Panc1 (cell line): ENCODE measurements around the gene FILIP1. TPM values are rescaled to one million over a fixed set of nuclear protein-coding genes. Genes with fewer than 3 reads are reported as not detected.
"Not testable (repeated sequence)": the region's sequence is repeated elsewhere in the genome, so short reads cannot be mapped to it uniquely, and the experiment has no call there.

Source experiments
- ATAC-seq: fragments of 200-7000 bp; cut with Tn5 transposase; 2 replicates; pipeline ENCODE4 v1.9.1; 2020; ENCODE audit warnings: mild to moderate bottlenecking, moderate library complexity
- BruUV-seq: library from RNA; stranded (reverse); fragments of 400-500 nt; replicated peaks from 2 replicates; lab custom pipeline; 2021; lab: Mats Ljungman, UMichigan
- CTCF ChIA-PET: fragments of 300-600 bp; sonication (Branson Sonifier 250); formaldehyde crosslinking; loops from one replicate; lab custom pipeline; 2022; ENCODE audit warnings: antibody characterized with exemption; lab: Charles Lee
- POLR2A ChIA-PET: fragments of 300-600 bp; sonication (Branson Sonifier 250); formaldehyde crosslinking; loops from one replicate; lab custom pipeline; 2022; ENCODE audit warnings: antibody characterized with exemption; lab: Charles Lee
- DNase-seq: peaks from one replicate; pipeline ENCODE4 v3.0.0-alpha.2; 2010; ENCODE audit warnings: low read depth, low spot score
- H3K27ac ChIP-seq: 2 replicates; pipeline ENCODE4 v1.5.1; 2011; ENCODE audit warnings: mild to moderate bottlenecking, low read length, inconsistent platforms
- H3K27me3 ChIP-seq: fragments of 200-500 bp; sonication (Bioruptor generic); 2 replicates; pipeline ENCODE4 v1.6.0; 2014; ENCODE audit warnings: low read length, inconsistent platforms; ENCODE audit not compliant: control insufficient read depth, insufficient read depth
- H3K36me3 ChIP-seq: fragments of 200-500 bp; sonication (Bioruptor generic); 2 replicates; pipeline ENCODE4 v1.5.1; 2014; ENCODE audit warnings: inconsistent platforms, mild to moderate bottlenecking, low read length, moderate library complexity; ENCODE audit not compliant: control insufficient read depth, insufficient read depth
- H3K4me1 ChIP-seq: 2 replicates; pipeline ENCODE4 v1.5.1; 2011; ENCODE audit warnings: inconsistent platforms, mild to moderate bottlenecking, low read length, moderate library complexity; ENCODE audit not compliant: control insufficient read depth, insufficient read depth
- H3K4me3 ChIP-seq, 2 experiments: 2 replicates each; pipeline ENCODE4 v1.5.1; 2011 to 2012; ENCODE audit warnings: low read depth in 2 of 2, low read length in 2 of 2, mild to moderate bottlenecking in 2 of 2, inconsistent platforms in 1 of 2, moderate library complexity in 1 of 2
- H3K9me3 ChIP-seq: fragments of 200-500 bp; sonication (Bioruptor generic); 2 replicates; pipeline ENCODE4 v1.5.1; 2014; ENCODE audit warnings: low read depth, mild to moderate bottlenecking, inconsistent platforms, low read length, moderate library complexity; ENCODE audit not compliant: control insufficient read depth, insufficient read depth
- POLR2AphosphoS5 ChIP-seq: IDR thresholded peaks from 2 replicates; pipeline ENCODE4 v1.6.1; 2012; ENCODE audit warnings: mild to moderate bottlenecking, low read depth, low read length, moderate library complexity
- SIN3A ChIP-seq: IDR thresholded peaks from 2 replicates; pipeline ENCODE4 v1.6.1; 2012; ENCODE audit warnings: low read depth, mild to moderate bottlenecking, low read length, moderate library complexity, borderline replicate concordance; ENCODE audit not compliant: insufficient read depth
- TCF7L2 ChIP-seq: IDR thresholded peaks from 2 replicates; pipeline ENCODE4 v1.6.1; 2011; ENCODE audit warnings: mild to moderate bottlenecking, low read depth, low read length, inconsistent platforms
- in situ Hi-C: cut with HindIII; loops from 2 replicates; pipeline ENCODE4 v1.10.0; 2016; ENCODE audit warnings: low sequenced_read_pairs, low pct_unique_long_range_greater_than_20kb
- intact Hi-C: fragments of 100-400 bp; cut with micrococcal nuclease; formaldehyde crosslinking; loops from one replicate; pipeline ENCODE4 v1.10.0; 2022; ENCODE audit not compliant: unreplicated experiment
- total RNA-seq: library from RNA; stranded (reverse); gene quantifications from one replicate; pipeline ENCODE4 v1.2.1, GENCODE V29; 2021; ENCODE audit not compliant: unreplicated experiment
- TF ChIP-seq, protein P1 (sequence below), 2 experiments: IDR thresholded peaks; 2 replicates each; pipeline ENCODE4 v1.6.1; 2011 to 2012; ENCODE audit warnings: low read depth in 2 of 2, control low read depth in 1 of 2, low read length in 1 of 2, mild to moderate bottlenecking in 1 of 2, moderate library complexity in 1 of 2; ENCODE audit not compliant: insufficient read depth in 1 of 2
- TF ChIP-seq, protein P2 (sequence below): fragments of 450-650 bp; IDR thresholded peaks from 2 replicates; pipeline ENCODE4 v1.5.1; 2017; ENCODE audit warnings: mild to moderate bottlenecking

FILIP1 gene
- total RNA-seq, 1 experiment from 2014 or later, result 0.26 TPM

GRCh38 chr6:75441479-75441878 is 52.1 kb downstream of the FILIP1 start:
- DNase-seq, POLR2A ChIA-PET, in situ Hi-C loops, intact Hi-C loops, BruUV-seq, H3K9me3 ChIP-seq, H3K4me3 ChIP-seq, H3K27me3 ChIP-seq, ATAC-seq, H3K36me3 ChIP-seq, H3K27ac ChIP-seq, H3K4me1 ChIP-seq: not testable (repeated sequence)
- CTCF ChIA-PET, result interaction anchor here (0.7 kb wide), 1 partner anchor 71 kb away, joined by 8 read pairs; no protein-coding TSS in a partner anchor

DNA sequence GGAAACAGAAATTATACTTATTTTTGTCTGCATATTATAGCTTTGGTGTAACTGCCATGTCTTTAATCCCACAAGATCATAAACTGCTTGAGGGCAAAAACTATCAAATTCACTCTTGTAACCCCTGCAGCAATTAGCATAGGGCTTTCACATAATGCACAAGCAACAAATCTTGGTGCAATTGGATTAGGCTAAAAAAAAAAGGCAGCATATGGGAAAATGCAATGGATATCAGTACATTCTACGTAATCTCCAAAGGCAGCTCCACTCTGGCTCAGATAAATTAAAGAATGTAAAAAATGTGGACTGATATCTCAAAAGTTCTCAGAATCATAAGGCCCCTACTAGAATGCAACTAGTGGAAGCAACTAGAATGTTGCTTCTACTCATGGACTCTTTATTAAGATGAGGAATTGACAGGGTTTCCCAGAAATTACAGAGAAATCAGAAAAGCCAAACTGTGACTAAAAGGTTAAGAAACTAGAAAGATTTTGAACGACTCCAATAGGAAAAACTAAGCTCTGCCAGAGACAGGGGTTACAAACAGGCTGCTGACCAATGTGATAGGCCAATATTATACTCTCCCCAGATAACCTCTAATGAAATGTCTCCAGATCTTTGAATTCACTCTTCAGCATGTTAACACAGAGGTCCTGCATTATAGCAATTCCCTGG is 55.0 kb downstream of the FILIP1 start:
- in situ Hi-C loops, result no loop called here
- intact Hi-C loops, result no loop called here
- H3K4me3 ChIP-seq, result no peak overlapping the region
- ATAC-seq, result no peak
- no peaks in the 10 kb centered on the region for H3K9me3 ChIP-seq
- POLR2A ChIA-PET, result no interaction called here
- TF ChIP-seq SIN3A (no peak), POLR2AphosphoS5 (no peak), TCF7L2 (no peak)
- TF ChIP-seq, protein P1, sequence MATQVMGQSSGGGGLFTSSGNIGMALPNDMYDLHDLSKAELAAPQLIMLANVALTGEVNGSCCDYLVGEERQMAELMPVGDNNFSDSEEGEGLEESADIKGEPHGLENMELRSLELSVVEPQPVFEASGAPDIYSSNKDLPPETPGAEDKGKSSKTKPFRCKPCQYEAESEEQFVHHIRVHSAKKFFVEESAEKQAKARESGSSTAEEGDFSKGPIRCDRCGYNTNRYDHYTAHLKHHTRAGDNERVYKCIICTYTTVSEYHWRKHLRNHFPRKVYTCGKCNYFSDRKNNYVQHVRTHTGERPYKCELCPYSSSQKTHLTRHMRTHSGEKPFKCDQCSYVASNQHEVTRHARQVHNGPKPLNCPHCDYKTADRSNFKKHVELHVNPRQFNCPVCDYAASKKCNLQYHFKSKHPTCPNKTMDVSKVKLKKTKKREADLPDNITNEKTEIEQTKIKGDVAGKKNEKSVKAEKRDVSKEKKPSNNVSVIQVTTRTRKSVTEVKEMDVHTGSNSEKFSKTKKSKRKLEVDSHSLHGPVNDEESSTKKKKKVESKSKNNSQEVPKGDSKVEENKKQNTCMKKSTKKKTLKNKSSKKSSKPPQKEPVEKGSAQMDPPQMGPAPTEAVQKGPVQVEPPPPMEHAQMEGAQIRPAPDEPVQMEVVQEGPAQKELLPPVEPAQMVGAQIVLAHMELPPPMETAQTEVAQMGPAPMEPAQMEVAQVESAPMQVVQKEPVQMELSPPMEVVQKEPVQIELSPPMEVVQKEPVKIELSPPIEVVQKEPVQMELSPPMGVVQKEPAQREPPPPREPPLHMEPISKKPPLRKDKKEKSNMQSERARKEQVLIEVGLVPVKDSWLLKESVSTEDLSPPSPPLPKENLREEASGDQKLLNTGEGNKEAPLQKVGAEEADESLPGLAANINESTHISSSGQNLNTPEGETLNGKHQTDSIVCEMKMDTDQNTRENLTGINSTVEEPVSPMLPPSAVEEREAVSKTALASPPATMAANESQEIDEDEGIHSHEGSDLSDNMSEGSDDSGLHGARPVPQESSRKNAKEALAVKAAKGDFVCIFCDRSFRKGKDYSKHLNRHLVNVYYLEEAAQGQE (IDR thresholded peaks at IDR 0.05; ENCODE audit: insufficient read depth in 1 of 2, low read depth in 2 of 2, low read length in 1 of 2), result no peak
- TF ChIP-seq, protein P2, sequence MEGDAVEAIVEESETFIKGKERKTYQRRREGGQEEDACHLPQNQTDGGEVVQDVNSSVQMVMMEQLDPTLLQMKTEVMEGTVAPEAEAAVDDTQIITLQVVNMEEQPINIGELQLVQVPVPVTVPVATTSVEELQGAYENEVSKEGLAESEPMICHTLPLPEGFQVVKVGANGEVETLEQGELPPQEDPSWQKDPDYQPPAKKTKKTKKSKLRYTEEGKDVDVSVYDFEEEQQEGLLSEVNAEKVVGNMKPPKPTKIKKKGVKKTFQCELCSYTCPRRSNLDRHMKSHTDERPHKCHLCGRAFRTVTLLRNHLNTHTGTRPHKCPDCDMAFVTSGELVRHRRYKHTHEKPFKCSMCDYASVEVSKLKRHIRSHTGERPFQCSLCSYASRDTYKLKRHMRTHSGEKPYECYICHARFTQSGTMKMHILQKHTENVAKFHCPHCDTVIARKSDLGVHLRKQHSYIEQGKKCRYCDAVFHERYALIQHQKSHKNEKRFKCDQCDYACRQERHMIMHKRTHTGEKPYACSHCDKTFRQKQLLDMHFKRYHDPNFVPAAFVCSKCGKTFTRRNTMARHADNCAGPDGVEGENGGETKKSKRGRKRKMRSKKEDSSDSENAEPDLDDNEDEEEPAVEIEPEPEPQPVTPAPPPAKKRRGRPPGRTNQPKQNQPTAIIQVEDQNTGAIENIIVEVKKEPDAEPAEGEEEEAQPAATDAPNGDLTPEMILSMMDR, result no peak
- DNase-seq, result no peak
- H3K36me3 ChIP-seq, result no peaks in the 10 kb centered on the region
- H3K27ac ChIP-seq, result no peak overlapping the region
- no peaks in the 10 kb centered on the region for H3K27me3 ChIP-seq
- BruUV-seq, result no TSS peak
- no peaks in the 10 kb centered on the region for H3K4me1 ChIP-seq
- CTCF ChIA-PET, result no interaction called here

GRCh38 chr6:75438013-75438431 is 55.6 kb downstream of the FILIP1 start:
- CTCF ChIA-PET, result no interaction called here
- BruUV-seq, result no TSS peak
- ATAC-seq, result no peak

More at GRCh38 chr6:75438013-75438431, 55.6 kb downstream of the FILIP1 start:
- no peaks in the 10 kb centered on the region for H3K36me3 ChIP-seq
- POLR2A ChIA-PET, result no interaction called here
- no peak overlapping the region for H3K4me3 ChIP-seq
- no peaks in the 10 kb centered on the region for H3K4me1 ChIP-seq
- no peak overlapping the region for H3K27ac ChIP-seq
- no peak for DNase-seq
- no peaks in the 10 kb centered on the region for H3K27me3 ChIP-seq
- in situ Hi-C loops, result no loop called here
- TF ChIP-seq TCF7L2 (no peak), SIN3A (no peak), POLR2AphosphoS5 (no peak)
- TF ChIP-seq, protein P2, result no peak
- TF ChIP-seq, protein P1 (IDR thresholded peaks at IDR 0.05; ENCODE audit: insufficient read depth in 1 of 2, low read depth in 2 of 2, low read length in 1 of 2), result no peak
- intact Hi-C loops, result no loop called here
- H3K9me3 ChIP-seq, result no peaks in the 10 kb centered on the region
